Measurements from ENCODE around the gene MEIS2.

Gene MEIS2

DNA sequence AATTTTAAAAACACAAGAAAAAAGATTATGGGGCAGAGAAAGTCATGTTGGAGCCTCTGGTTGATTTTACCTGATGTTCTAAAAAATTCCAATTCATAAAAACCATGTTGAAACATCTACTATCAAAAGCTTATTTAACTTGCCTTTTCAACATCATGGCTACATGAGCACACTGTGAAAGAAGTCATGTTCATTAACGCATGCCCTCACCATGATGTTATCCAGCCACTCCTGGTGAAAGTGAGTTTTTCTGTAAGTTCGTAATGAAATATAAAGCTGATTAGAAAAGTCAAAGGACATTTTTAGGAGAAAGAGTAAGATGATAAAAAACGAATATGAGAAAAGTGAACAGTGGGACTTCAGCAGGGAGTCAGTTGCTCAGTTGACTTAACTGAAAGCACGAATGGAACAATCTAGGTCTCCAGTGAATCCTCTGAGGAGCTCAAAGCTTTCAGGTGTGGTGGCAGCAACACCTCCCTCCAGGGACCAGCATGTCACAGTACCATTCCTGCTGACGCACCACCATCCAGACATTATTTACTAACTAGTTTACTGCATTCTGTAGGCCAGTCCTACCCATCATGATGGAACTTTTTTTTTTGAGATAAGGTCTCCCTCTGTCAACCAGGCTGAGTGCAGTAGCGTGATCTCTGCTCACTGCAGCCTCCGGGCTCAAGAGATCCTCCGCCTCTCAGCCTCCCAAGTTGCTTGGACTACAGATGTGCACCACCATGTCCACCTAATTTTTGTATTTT is 95.2 kb downstream of the MEIS2 start:
- TF ChIP-seq, protein P1, sequence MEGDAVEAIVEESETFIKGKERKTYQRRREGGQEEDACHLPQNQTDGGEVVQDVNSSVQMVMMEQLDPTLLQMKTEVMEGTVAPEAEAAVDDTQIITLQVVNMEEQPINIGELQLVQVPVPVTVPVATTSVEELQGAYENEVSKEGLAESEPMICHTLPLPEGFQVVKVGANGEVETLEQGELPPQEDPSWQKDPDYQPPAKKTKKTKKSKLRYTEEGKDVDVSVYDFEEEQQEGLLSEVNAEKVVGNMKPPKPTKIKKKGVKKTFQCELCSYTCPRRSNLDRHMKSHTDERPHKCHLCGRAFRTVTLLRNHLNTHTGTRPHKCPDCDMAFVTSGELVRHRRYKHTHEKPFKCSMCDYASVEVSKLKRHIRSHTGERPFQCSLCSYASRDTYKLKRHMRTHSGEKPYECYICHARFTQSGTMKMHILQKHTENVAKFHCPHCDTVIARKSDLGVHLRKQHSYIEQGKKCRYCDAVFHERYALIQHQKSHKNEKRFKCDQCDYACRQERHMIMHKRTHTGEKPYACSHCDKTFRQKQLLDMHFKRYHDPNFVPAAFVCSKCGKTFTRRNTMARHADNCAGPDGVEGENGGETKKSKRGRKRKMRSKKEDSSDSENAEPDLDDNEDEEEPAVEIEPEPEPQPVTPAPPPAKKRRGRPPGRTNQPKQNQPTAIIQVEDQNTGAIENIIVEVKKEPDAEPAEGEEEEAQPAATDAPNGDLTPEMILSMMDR (IDR thresholded peaks at IDR 0.05; ENCODE audit: borderline replicate concordance, extremely low read depth, low read length, poor library complexity, severe bottlenecking): no peak
- TF ChIP-seq EZH2 (IDR thresholded peaks at IDR 0.05; ENCODE audit: borderline replicate concordance, low read depth, low read length, severe bottlenecking): no peak
- Histone ChIP-seq H3K36me3 (ENCODE audit: insufficient read depth, low read length) (no peaks in the 10 kb centered on the region), H3K27me3 (ENCODE audit: insufficient read depth, low read length, poor library complexity) (no peaks in the 10 kb centered on the region), H4K20me1 (ENCODE audit: insufficient read depth, low read length) (no peaks in the 10 kb centered on the region), H3K79me2 (ENCODE audit: insufficient read depth, low read length) (no peaks in the 10 kb centered on the region), H3K9ac (ENCODE audit: low read depth, low read length) (no peak overlapping the region), H3K27ac (ENCODE audit: low read length) (no peak overlapping the region), H2AFZ (ENCODE audit: low read depth, low read length) (no peak overlapping the region), H3K9me3 (ENCODE audit: insufficient read depth, low read length, severe bottlenecking) (no peaks in the 10 kb centered on the region), H3K4me1 (ENCODE audit: insufficient read depth, low read length) (no peaks in the 10 kb centered on the region), H3K4me2 (ENCODE audit: insufficient read depth, low read length) (no peak overlapping the region), H3K4me3 (ENCODE audit: low read depth in 1 of 2, low read length in 2 of 2) (no peak overlapping the region)
- ATAC-seq (ENCODE audit: insufficient read depth, low read depth) (no peak), DNase-seq (no peak)

DNA sequence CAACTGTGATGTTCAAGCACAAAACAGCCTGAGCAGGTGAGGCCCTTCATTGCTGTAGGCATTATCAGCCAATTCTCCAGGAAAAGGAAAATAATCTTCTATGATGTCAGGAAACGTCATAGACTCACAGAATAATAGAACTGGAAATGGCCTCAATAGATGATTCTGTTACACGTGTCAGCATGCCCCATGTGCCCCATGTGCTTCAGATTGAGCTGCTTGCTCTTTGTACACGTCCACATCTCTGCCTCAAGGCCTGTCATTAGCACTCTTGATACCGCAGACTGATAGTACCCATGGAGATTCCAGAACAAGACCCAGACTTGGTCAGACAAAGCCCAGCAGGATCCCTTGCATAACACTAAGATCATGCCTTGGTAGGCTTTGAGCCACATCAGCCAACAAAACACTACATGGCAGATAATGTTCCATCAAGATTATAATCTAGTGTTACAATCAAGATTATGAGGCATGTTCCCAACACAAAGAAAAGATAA is 95.9 kb downstream of the MEIS2 start:
- Histone ChIP-seq H3K36me3 (ENCODE audit: insufficient read depth, low read length) (no peaks in the 10 kb centered on the region), H4K20me1 (ENCODE audit: insufficient read depth, low read length) (no peaks in the 10 kb centered on the region), H3K79me2 (ENCODE audit: insufficient read depth, low read length) (no peaks in the 10 kb centered on the region), H3K9me3 (ENCODE audit: insufficient read depth, low read length, severe bottlenecking) (no peaks in the 10 kb centered on the region), H3K4me2 (ENCODE audit: insufficient read depth, low read length) (no peak overlapping the region), H2AFZ (ENCODE audit: low read depth, low read length) (no peak overlapping the region), H3K4me1 (ENCODE audit: insufficient read depth, low read length) (no peaks in the 10 kb centered on the region), H3K4me3 (ENCODE audit: low read depth in 1 of 2, low read length in 2 of 2) (no peak overlapping the region), H3K27ac (ENCODE audit: low read length) (no peak overlapping the region), H3K27me3 (ENCODE audit: insufficient read depth, low read length, poor library complexity) (no peaks in the 10 kb centered on the region), H3K9ac (ENCODE audit: low read depth, low read length) (no peak overlapping the region)
- no peak for ATAC-seq (ENCODE audit: insufficient read depth, low read depth)
- TF ChIP-seq, protein P1 (IDR thresholded peaks at IDR 0.05; ENCODE audit: borderline replicate concordance, extremely low read depth, low read length, poor library complexity, severe bottlenecking): no peak
- TF ChIP-seq EZH2 (IDR thresholded peaks at IDR 0.05; ENCODE audit: borderline replicate concordance, low read depth, low read length, severe bottlenecking): no peak
- no peak for DNase-seq

DNA sequence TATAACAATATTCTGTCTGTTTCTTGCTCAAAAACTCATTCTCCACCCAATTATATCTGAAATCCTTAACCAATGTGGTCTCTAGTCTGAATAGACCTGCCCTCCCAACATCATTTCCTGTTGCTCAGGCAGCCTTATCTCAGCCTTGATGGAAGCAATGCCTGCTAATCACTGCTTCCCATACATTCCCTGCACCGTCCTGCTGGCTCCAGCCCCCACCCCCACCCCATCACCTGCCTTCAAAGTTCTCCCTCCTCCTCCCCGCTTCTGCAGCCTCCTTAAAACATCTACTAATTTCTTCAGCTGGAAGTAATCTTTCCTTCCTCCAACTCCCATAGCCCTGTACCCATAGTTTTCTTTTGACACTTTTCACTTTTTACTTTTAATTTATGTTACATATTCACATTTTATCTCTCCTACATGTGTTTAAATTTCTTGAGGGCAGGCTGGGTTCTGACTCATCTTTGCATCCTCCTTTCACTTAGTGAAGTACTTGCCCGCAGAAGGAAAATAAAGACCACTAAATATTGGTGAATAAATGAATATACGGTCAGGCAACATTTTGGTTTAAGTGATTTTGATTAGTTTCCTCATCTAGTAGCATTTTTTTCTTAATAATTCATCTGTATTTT is 98.2 kb downstream of the MEIS2 start:
- H3K9me3 ChIP-seq (ENCODE audit: insufficient read depth, low read length, severe bottlenecking): no peaks in the 10 kb centered on the region
- no peak overlapping the region for H3K27ac ChIP-seq (ENCODE audit: low read length)
- H2AFZ ChIP-seq (ENCODE audit: low read depth, low read length): no peak overlapping the region
- ATAC-seq (ENCODE audit: insufficient read depth, low read depth) (no peak), DNase-seq (no peak)
- H4K20me1 ChIP-seq (ENCODE audit: insufficient read depth, low read length): no peaks in the 10 kb centered on the region
- H3K36me3 ChIP-seq (ENCODE audit: insufficient read depth, low read length): no peaks in the 10 kb centered on the region
- no peaks in the 10 kb centered on the region for H3K27me3 ChIP-seq (ENCODE audit: insufficient read depth, low read length, poor library complexity)
- H3K4me2 ChIP-seq (ENCODE audit: insufficient read depth, low read length): no peak overlapping the region
- TF ChIP-seq, protein P1 (IDR thresholded peaks at IDR 0.05; ENCODE audit: borderline replicate concordance, extremely low read depth, low read length, poor library complexity, severe bottlenecking): no peak
- TF ChIP-seq EZH2 (IDR thresholded peaks at IDR 0.05; ENCODE audit: borderline replicate concordance, low read depth, low read length, severe bottlenecking): no peak
- H3K9ac ChIP-seq (ENCODE audit: low read depth, low read length): no peak overlapping the region
- H3K4me1 ChIP-seq (ENCODE audit: insufficient read depth, low read length): no peaks in the 10 kb centered on the region
- H3K4me3 ChIP-seq (ENCODE audit: low read depth in 1 of 2, low read length in 2 of 2): no peak overlapping the region
- H3K79me2 ChIP-seq (ENCODE audit: insufficient read depth, low read length): no peaks in the 10 kb centered on the region

Measured in DND-41 (cell line).